GM04503 (cell line): Measurements from ENCODE around the gene CCDC12.

ENCODE experiments used
- DNase-seq: peaks from one replicate; pipeline ENCODE4 v3.0.0-alpha.2; 2012; ENCODE audit warnings: low read depth

Gene CCDC12

DNA sequence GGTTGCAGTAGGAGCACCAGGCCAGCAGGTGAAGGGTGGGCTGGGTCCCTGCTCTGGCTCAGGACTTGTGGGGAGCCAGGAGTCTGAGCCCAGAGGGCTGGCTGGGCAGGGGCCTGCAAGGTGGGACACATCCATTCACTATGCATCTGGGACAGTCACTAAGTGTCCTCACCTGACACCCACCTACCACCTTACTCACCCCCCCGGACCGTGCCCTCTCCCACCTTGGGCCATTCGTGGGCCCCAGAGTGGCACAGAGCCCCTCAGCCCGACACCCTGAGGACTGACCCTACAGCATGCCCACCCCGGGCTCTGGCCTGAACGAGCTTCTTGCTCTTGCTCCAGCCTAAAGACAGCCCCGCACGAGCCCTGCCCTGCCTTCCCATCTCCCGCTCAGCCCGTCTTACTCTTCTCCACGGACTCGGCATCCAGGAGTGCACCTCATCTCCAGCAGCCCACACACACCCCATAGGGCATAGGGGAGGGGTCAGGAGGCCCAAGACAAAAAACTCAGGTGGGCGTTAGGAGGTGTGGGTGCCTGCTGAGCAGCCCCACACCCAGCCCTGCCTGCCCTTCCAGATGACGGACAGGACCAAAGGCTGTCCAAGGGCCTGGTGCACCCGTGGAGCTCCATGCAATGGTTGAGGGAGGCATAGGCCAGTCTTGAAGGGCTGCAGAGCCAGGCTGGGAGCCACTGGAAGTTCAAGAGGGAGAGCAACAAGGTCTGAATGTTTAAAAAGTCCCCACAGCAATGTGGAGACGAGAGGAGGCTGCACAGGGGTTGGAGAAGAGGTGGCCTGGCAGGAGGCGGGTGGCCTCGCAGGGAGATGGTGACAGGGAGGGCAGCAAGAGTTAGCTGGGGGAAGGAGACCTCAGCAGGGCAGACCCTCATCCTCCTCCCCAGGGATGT lies 72.0 kb downstream of the CCDC12 start:
- DNase-seq = no peak

DNA sequence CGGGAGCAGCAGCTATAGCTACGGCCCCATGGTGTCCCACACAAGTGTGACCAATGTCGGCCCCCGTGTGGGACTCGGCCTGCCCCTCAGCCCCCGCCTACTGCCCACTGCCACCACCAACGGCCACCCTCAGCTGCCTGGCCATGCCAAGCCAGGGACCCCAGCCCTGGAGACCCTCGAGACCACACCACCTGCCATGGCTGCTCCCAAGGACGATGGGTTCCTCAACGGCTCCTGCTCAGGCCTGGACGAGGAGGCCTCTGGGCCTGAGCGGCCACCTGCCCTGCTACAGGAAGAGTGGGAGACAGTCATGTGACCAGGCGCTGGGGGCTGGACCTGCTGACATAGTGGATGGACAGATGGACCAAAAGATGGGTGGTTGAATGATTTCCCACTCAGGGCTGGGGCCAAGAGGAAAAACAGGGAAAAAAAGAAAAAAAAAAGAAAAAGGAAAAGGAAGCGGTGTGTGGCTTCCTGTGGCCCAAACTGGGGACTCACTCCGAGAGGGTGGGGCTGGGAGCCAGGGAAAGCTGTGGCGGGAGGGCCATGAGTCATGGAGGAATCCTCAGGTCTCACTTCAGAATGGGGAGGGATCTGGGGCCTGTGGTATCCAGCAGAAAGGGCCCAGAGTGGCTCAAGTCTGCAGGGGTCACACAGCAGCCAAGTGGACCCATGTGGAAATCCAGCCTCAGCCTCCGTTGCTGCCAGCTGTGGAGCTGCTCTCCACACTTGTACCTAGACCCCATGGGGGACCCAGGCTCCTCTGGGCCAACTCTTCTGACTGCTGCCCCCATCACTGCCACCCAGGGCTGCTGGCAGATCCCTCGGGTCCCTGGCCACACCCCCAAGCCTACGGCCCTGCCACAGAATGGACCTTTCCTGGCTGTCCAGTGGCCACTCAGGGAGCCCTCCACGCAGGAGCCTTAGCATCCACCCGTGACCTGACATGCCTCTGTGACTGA lies 72.9 kb downstream of the CCDC12 start:
- DNase-seq = no peak

DNA sequence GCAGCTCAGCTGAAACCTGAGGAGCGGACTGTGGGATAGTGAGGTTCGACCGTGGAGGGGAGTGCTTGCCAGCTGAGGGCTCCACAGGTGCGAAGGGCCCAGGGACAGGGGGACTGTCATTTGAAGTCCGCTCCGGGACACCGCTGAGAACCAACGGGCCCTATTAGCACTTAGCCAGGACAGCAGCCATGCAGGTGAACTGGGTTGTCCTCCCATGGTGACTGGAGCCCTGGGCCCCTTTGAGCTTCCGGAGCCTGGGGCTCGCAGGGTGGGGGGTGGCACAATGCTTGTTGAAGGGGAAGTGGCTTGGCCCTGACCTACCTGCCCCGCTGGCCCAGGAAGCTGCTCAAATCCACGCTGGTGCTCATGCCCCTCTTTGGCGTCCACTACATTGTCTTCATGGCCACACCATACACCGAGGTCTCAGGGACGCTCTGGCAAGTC lies 74.3 kb downstream of the CCDC12 start:
- DNase-seq = no peak

DNA sequence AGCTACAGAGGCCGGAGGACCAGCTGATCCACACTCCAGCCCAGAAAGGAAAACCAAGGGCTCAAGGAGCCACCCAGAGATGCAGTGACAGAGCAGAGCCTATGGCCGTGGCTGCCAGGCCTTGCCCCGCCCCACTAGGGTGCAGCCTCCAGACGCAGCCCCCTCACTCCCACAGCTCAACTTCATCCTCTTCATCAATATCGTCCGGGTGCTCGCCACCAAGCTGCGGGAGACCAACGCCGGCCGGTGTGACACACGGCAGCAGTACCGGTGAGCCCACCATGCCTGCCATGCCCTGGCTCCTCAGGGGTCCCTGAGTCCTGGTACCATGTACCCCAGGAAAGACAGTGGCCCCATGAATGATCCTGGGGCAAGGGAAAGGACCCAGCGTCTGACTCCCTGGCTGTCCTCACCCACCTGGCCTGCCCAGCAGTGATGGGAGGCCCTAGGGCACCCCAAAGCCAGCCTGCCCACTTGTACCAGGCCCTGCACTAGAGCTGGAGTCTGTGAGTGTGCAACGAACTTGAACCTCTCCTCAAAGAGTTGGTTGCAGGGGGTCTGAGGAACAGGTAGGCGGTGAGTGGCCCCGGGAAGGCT lies 74.9 kb downstream of the CCDC12 start:
- no peak for DNase-seq

DNA sequence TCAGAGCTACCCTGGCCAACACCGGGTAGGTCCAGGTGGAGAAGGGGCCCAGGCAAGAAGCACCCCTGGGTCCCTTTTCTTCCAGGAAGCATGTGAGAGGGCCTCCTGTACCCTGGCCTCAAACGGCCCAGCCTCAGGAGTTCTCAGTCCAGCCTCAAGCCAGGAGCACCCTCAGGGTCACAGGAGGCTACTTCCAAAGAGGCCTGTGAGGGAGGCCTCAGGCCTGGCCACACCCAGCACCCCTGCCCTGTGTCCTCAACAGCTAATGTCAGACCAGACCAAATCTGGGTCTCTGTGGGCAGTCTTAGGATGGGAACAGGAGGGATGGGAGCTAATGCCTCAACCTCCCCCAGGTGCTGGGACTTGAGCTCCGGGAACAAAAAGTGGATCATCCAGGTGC lies 75.5 kb downstream of the CCDC12 start:
- DNase-seq = no peak

DNA sequence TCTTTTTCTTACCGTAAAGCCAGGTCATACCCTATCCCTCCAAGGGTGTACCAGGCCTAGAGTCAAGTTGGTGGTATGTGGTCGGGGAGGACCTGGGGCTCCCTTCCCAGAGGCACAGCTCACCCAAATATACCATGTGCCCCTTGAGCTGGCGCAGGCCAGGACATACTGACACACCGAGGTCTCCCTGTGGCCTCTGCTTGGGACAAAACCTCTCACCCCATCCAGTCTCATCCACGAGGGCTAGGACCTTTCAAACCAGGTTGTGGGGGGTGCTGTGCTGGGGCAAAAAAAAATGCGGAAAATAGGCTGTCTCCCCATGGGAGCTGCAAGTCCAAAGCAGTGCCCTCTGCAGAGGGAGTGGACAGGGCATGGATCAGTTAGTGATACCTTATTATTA lies 76.2 kb downstream of the CCDC12 start:
- DNase-seq = no peak

DNA sequence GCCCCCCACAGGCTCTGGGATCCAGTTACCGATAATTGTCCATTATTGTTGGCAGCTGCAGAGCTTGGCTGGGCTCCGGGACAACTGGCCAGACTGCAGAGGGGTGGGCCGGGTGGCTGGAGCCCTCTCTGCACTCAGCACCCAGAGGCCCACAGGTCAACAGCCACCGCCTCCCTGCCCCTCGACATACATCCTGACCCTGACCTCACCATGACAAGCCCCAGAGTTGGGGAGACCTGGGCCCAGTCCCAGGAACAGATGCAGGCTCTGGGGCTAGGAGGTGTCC lies 76.6 kb downstream of the CCDC12 start:
- DNase-seq = no peak

DNA sequence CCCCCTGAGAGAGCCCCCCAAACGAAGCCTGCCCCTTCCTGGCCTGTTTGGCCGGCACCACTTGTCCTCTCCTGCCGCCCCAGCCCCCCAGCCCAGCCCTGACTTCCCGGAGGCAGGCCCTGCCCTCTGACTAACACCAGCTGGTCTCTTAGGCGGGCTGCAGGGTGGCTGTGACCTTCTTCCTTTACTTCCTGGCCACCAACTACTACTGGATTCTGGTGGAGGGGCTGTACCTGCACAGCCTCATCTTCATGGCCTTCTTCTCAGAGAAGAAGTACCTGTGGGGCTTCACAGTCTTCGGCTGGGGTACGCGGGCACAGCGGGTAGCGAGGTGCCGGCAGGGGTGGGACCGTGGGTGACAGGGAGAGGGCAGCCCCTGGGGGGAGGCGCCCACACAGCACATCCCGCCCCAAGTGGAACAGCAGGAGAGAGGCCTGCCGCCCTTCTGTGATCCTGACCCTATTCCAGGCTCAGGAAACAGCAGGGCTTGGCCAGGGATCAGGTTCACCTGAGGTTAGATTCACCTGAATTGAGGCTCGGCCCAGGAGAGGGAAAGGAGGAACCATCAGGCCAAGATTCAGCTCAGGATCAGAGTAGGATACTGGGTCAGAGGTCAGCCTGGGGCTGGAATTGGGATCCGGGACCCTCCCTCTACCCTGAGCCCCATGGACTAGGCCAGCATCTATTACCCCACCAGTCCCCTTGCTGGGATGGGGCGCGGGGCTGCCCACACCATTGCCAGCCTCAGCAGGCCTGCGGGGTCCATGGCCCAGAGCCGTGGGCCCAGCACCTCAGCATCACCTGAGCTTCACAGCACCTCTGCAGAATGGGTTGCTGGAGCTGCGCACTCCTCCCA lies 77.2 kb downstream of the CCDC12 start:
- DNase-seq = no peak

DNA sequence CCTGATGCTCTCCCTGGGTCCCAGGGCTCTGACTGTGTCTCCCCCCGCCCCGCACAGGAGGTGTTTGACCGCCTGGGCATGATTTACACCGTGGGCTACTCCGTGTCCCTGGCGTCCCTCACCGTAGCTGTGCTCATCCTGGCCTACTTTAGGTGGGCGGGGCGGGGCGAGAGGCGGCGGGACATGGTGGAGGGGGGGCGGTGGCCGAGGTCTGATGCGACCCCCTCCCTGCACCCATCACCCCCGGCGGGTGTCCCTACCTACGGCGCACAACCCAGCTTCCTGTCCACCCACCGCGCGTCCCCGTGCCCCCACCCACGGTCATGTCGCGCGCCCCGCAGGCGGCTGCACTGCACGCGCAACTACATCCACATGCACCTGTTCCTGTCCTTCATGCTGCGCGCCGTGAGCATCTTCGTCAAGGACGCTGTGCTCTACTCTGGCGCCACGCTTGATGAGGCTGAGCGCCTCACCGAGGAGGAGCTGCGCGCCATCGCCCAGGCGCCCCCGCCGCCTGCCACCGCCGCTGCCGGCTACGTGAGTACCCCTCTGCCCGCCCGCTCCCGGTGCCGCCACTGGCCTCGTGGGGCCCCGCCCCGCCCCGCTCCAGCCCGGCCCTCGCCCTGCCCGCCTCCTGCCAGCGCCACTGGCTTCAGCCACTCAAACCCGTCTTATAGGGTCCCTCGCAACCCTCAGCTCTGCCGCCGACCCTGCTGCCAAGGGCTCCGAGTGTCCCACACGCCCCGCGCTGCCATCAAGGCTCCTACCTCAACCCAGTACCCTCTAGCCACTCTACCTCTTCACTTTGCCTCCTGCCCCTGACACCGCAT lies 78.0 kb downstream of the CCDC12 start:
- no peak for DNase-seq

DNA sequence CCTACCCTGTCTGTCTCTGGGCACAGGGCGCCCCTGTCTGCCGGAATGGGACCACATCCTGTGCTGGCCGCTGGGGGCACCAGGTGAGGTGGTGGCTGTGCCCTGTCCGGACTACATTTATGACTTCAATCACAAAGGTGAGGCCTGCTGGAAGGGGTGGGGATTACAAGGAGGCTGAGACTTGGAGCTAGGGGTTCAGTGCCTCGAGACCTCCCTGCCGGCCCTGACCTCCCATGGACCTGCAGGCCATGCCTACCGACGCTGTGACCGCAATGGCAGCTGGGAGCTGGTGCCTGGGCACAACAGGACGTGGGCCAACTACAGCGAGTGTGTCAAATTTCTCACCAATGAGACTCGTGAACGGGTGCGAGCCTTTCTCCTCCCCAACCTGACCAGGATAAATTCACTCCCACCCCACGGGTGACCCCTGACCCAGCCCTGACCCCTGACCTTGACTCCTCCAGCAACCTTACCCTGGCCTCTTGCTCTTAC lies 78.7 kb downstream of the CCDC12 start:
- DNase-seq = no peak

DNA sequence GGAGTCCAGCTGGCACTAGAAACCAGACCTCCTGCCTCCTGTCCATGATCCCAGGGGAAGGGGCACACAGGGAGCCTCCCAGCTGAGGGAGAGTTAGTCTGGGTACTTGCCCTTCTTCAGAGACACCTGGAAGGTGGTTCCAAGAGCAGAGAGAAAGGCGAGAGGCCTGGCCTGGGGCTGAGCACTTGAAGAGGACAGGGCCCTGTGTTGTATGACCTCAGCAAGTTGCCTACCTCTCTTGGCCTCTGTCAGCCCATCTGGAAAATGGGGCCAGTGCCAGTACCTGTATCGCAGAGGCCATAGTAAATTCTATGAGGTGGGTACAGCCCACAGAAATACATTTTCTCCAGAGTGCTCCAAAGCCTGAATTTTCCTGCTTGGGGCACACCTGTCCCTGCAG lies 79.5 kb downstream of the CCDC12 start:
- DNase-seq = no peak

DNA sequence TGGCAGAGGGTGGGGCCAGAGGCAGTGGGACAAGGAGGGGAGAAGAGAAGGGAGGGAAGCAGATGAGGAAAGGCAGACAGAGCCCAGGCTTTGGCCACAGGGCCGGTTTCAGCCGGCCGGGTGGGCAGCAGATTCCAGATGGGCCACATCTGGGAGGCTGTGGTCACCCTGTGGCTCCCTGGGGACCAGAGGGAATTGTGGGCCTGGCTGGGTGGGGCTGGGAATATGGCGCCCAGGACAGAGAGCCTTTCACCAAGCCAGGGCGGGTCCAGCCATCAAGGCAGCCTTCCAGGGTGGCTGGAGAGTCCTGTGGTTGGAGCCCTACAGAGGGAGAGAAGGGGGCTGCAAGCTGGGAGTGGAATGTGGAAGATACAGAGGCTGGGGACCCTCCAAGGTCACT lies 80.2 kb downstream of the CCDC12 start:
- no peak for DNase-seq

DNA sequence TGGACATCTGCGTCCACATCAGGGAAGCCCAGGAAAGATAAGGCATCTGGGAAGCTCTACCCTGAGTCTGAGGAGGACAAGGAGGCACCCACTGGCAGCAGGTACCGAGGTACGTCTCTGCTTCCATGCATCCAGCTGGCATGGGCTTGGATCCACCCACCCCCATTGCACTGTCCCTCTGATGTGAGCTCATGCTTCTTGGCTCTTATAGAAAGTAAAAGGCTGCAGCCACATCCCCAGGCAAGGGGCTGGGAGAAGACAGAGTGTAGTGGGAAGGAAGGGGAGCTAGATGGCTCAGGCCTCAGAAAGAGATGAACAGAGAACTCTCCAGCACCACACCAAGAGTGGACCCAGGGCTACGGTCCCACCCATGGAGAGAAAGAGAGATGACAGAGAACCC lies 80.8 kb downstream of the CCDC12 start:
- DNase-seq = no peak

DNA sequence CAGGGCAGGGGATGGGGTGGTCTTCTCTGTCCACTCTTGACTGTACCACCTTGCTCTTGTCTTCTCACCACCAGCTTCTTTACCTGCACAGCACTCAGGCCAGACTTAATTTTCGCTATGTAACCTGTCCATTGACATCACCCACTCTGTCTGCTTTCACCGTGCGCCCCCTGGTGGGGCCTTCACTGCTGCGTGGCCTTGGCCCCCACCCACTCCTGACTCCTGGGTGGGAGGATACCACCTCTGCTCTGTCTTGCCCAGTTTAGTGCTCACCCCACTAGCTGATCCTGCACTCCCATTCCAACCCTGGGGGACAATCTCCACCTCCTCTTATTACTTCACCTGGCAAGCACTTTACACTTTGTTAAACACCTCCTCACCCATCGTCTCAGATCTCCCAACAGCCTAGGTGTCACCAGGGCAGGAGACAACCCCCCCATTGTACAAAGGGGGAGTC lies 81.3 kb downstream of the CCDC12 start:
- no peak for DNase-seq

DNA sequence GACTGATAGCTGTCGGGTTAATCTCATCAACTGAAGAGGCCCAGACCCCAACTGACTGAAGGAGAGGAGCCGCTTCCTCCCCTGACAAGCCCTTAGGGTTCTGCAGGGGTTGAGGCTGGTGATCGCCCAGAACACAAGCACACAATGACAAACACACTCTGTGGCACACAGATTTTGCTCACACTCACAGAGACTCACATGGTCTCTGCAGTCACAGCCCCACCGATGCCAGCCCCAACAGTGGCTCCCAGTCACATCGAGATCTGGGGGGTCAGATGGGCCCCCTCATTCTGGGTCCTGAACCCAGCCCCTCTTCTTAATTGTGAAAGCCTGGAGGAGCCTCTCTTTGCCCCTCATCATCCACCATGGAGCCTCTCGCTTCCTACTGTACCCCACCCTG lies 82.3 kb downstream of the CCDC12 start:
- no peak for DNase-seq

DNA sequence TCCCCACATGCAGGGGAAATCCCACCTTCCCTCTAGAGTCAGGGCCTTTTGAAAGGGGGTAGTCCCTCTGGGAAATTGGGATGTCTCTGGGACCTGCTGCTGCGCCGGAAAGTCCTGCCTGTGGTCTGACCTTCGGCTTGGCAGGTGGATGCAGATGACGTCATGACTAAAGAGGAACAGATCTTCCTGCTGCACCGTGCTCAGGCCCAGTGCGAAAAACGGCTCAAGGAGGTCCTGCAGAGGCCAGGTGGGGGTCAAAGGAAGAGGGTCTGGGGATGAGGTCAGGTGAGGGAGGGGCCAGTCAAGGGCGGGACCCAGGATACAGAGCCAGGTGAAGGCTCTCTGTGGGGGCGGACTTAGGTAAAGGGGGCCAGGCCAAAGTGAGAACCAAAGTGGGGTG lies 82.8 kb downstream of the CCDC12 start:
- DNase-seq = no peak

DNA sequence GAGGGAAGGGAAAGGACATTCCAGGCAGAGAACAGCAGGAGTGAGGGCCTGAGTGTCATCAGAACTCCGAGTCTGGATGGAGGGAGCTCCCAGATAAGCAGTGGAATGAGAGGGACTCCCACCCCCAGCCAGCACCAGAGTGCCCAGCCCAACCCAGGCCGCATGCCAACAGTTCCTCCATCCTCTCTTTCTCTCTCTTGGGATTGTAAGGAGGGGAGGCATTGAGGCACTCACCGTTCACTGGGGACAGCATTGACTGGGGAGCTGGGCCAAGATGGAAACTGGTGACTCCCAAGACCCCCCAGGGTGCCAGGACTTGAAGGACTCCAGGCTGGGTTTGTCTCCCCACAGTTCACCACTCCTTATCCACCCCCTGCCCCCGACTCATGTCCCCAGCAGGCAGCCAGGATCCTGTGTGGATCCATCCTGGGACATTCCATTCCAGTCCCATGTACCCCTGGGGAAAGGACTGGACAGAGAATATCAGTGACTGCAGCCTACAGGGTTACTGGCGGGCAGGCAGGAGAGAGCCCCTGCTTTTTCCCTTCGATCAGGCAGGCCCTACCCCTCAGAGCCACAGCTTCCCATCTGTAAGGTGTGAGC lies 83.3 kb downstream of the CCDC12 start:
- DNase-seq = no peak

DNA sequence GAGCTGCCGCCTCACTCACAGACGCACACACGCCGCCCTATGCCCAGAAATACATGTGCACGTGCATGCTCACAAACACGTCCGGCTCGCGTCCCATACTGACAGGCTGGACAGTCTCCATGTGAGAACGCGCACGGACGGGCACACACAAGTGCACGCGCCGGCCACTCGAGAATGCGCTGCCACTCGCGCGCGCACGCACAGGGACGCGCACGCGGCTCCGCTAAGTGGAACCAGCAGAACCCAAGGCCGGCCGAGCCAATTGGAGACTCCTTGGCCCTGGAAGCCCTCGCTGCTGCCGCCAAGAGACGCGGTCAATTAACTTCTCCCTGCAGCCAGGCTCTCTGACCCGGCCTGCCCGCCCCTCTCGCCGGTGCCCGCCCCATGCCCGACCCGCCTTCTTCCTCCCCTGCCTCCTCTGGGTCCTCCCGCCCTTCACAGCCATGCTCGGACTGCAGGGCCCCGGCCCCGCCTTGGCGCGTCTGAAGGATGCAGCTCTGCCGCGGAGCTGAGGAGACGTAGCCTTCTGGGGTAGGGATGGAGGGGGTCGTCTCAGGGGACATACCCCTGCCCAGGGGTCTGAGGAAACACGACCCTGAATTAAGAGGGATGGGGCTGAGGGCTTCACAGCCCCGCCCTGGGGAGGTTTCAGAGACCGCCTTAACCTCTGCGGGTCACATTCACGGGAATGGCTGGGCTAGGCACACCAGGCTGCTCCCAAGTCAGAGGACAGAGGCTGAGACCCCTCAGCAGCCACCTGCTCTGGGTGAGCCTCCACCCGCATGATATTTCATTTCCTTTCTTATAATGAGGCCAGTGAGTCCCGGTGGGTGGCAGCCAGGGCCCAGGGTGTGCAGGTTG lies 84.0 kb downstream of the CCDC12 start:
- DNase-seq = no peak

DNA sequence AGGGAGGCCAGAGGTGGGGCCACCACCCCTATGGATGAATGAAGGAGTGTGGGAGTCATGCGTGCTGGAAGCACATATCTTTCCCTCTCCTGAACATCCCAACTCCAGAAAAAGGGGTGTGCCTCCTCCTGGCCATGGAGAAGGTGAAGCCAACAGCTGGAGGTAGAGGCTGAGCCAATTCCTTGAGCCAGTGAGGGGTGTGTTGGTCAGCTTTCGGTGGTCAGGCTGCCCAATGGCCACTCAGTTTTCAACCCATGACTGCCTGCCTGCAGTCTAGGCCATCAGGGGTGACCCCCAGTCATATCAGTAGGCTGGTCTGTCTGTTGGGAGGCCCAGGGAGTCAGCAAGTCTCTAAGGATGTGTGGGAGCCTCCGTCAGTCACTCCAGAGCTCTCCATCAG lies 85.4 kb downstream of the CCDC12 start:
- DNase-seq = no peak
